Osteoblast (primary cell): ENCODE data around the gene SLC2A8. TPM values are rescaled to one million over a fixed set of nuclear protein-coding genes. Genes with fewer than 3 reads are reported as not detected.

Source experiments
- DNase-seq: peaks from one replicate; pipeline ENCODE4 v3.0.0; 2011; ENCODE audit warnings: low spot score, mixed read lengths; ENCODE audit not compliant: insufficient read length; ENCODE audit errors: missing footprints
- H2AFZ ChIP-seq: 2 replicates; pipeline ENCODE4 v1.6.0; 2011; ENCODE audit warnings: mild to moderate bottlenecking, low read length
- H3K27ac ChIP-seq: 2 replicates; pipeline ENCODE4 v1.5.1; 2011; ENCODE audit warnings: mild to moderate bottlenecking, low read depth, low read length, moderate library complexity
- H3K27me3 ChIP-seq: 2 replicates; pipeline ENCODE4 v1.6.0; 2012; ENCODE audit warnings: mild to moderate bottlenecking, control low read depth, inconsistent platforms, low read length, moderate library complexity; ENCODE audit not compliant: insufficient read depth
- H3K36me3 ChIP-seq: 2 replicates; pipeline ENCODE4 v1.5.1; 2011; ENCODE audit warnings: mild to moderate bottlenecking, low read length, control low read depth, moderate library complexity; ENCODE audit not compliant: insufficient read depth
- H3K4me1 ChIP-seq: 2 replicates; pipeline ENCODE4 v1.5.1; 2011; ENCODE audit warnings: mild to moderate bottlenecking, low read length, control low read depth, moderate library complexity; ENCODE audit not compliant: insufficient read depth
- H3K4me2 ChIP-seq: 2 replicates; pipeline ENCODE4 v1.6.0; 2011; ENCODE audit warnings: mild to moderate bottlenecking, low read length; ENCODE audit not compliant: insufficient read depth
- H3K4me3 ChIP-seq: fragments of 200-600 bp; sonication (generic); 3 replicates; pipeline ENCODE4 v1.5.1; 2012; ENCODE audit warnings: mild to moderate bottlenecking, low read length, inconsistent platforms; ENCODE audit not compliant: insufficient read depth
- H3K79me2 ChIP-seq: 2 replicates; pipeline ENCODE4 v1.6.0; 2012; ENCODE audit warnings: mild to moderate bottlenecking, low read length, control low read depth, inconsistent platforms; ENCODE audit not compliant: insufficient read depth
- H3K9me3 ChIP-seq: 2 replicates; pipeline ENCODE4 v1.5.1; 2011; ENCODE audit warnings: low read depth, low read length, control low read depth
- H4K20me1 ChIP-seq: 2 replicates; pipeline ENCODE4 v1.6.0; 2012; ENCODE audit warnings: mild to moderate bottlenecking, low read length, control low read depth; ENCODE audit not compliant: insufficient read depth
- CTCF ChIP-seq: IDR thresholded peaks from 2 replicates; pipeline ENCODE4 v1.5.1; 2011; ENCODE audit warnings: mild to moderate bottlenecking, low read depth, low read length, moderate library complexity; ENCODE audit errors: extremely low read depth
- total RNA-seq: library from RNA; depleted of rRNA; stranded (reverse); fragments of >200 nt; gene quantifications from 2 replicates; pipeline ENCODE4 v1.2.3, GENCODE V29; 2012

Gene SLC2A8
- total RNA-seq, 1 donor = 5.4 TPM

- H3K4me1 ChIP-seq = no peaks in the 10 kb centered on the region
- DNase-seq = no peak
- no peak overlapping the region for H3K4me2 ChIP-seq
- no peak overlapping the region for H3K27ac ChIP-seq
- H3K36me3 ChIP-seq = no peaks in the 10 kb centered on the region
- H3K9me3 ChIP-seq = no peaks in the 10 kb centered on the region
- H3K27me3 ChIP-seq = no peaks in the 10 kb centered on the region
- H3K79me2 ChIP-seq = no peaks in the 10 kb centered on the region
- peaks cover 6% of the 10 kb centered on the region for H4K20me1 ChIP-seq
- no peak overlapping the region for H3K4me3 ChIP-seq
- no peak for TF ChIP-seq CTCF
- no peak overlapping the region for H2AFZ ChIP-seq
These were observed 6.7 kb downstream of the SLC2A8 start for GRCh38 chr9:127403507-127404192.

- no peak for DNase-seq
- H3K36me3 ChIP-seq = no peaks in the 10 kb centered on the region
- H2AFZ ChIP-seq = no peak overlapping the region
- H3K4me2 ChIP-seq = no peak overlapping the region
- no peak overlapping the region for H3K4me3 ChIP-seq
- H3K4me1 ChIP-seq = no peaks in the 10 kb centered on the region
- no peaks in the 10 kb centered on the region for H3K27me3 ChIP-seq
- H3K27ac ChIP-seq = no peak overlapping the region
- H4K20me1 ChIP-seq = peaks cover 3% of the 10 kb centered on the region
- TF ChIP-seq CTCF = no peak
- no peaks in the 10 kb centered on the region for H3K79me2 ChIP-seq
- no peaks in the 10 kb centered on the region for H3K9me3 ChIP-seq
These were observed 7.7 kb downstream of the SLC2A8 start for GRCh38 chr9:127404631-127405030.

GRCh38 chr9:127405344-127406125 lies 8.6 kb downstream of the SLC2A8 start:
- no peaks in the 10 kb centered on the region for H3K36me3 ChIP-seq
- DNase-seq = no peak
- no peaks in the 10 kb centered on the region for H3K27me3 ChIP-seq
- no peak overlapping the region for H2AFZ ChIP-seq
- H4K20me1 ChIP-seq = peaks cover 3% of the 10 kb centered on the region
- H3K27ac ChIP-seq = no peak overlapping the region
- H3K4me3 ChIP-seq = no peak overlapping the region
- H3K4me2 ChIP-seq = no peak overlapping the region
- no peak for TF ChIP-seq CTCF
- H3K9me3 ChIP-seq = no peaks in the 10 kb centered on the region
- H3K4me1 ChIP-seq = no peaks in the 10 kb centered on the region
- H3K79me2 ChIP-seq = no peaks in the 10 kb centered on the region

GRCh38 chr9:127406799-127407491 lies 10.0 kb downstream of the SLC2A8 start:
- Histone ChIP-seq H3K4me3 (no peak overlapping the region), H3K4me2 (no peak overlapping the region), H3K36me3 (no peaks in the 10 kb centered on the region), H3K27me3 (no peaks in the 10 kb centered on the region), H3K27ac (no peak overlapping the region), H3K4me1 (no peaks in the 10 kb centered on the region), H3K79me2 (no peaks in the 10 kb centered on the region), H4K20me1 (no peaks in the 10 kb centered on the region), H3K9me3 (no peaks in the 10 kb centered on the region), H2AFZ (no peak overlapping the region)
- no peak for DNase-seq
- no peak for TF ChIP-seq CTCF
